Muscle layer of duodenum (tissue), 2 donors: ENCODE data around the gene ELAPOR2.
A peak's percentile ranks its signal among the peaks of the same experiment; 100 is the strongest.
"Not testable (repeated sequence)": the region's sequence is repeated elsewhere in the genome, so short reads cannot be mapped to it uniquely, and the experiment has no call there.

Source experiments
- H3K27ac ChIP-seq: one replicate; pipeline ENCODE4 v1.7.0; 2013; ENCODE audit warnings: mild to moderate bottlenecking, low read length
- H3K27me3 ChIP-seq: one replicate; pipeline ENCODE4 v1.7.0; 2013; ENCODE audit warnings: low read depth, mild to moderate bottlenecking, control low read depth, low read length
- H3K36me3 ChIP-seq, 2 donors: one replicate each; pipeline ENCODE4 v1.7.0; 2013; ENCODE audit warnings: low read length in 2 of 2, control low read depth in 1 of 2, mild to moderate bottlenecking in 1 of 2; ENCODE audit not compliant: insufficient read depth in 2 of 2, control insufficient read depth in 1 of 2
- H3K4me1 ChIP-seq, 2 donors: one replicate each; pipeline ENCODE4 v1.7.0; 2013; ENCODE audit warnings: low read length in 2 of 2, mild to moderate bottlenecking in 2 of 2, control low read depth in 1 of 2, moderate library complexity in 1 of 2; ENCODE audit not compliant: insufficient read depth in 2 of 2, control insufficient read depth in 1 of 2
- H3K4me3 ChIP-seq, 2 donors: one replicate each; pipeline ENCODE4 v1.7.0; 2013; ENCODE audit warnings: low read length in 2 of 2, low read depth in 1 of 2, mild to moderate bottlenecking in 1 of 2
- H3K9me3 ChIP-seq, 2 donors: one replicate each; pipeline ENCODE4 v1.7.0; 2013; ENCODE audit warnings: low read length in 2 of 2, control low read depth in 1 of 2, mild to moderate bottlenecking in 1 of 2; ENCODE audit not compliant: control insufficient read depth in 1 of 2
- donor health status: healthy.

The ELAPOR2 gene

GRCh38 chr7:87041586-87041985 lies 17.9 kb downstream of the ELAPOR2 start:
- H3K36me3 ChIP-seq, H3K4me1 ChIP-seq, H3K9me3 ChIP-seq, H3K27ac ChIP-seq, H3K4me3 ChIP-seq, H3K27me3 ChIP-seq: not testable (repeated sequence)

DNA sequence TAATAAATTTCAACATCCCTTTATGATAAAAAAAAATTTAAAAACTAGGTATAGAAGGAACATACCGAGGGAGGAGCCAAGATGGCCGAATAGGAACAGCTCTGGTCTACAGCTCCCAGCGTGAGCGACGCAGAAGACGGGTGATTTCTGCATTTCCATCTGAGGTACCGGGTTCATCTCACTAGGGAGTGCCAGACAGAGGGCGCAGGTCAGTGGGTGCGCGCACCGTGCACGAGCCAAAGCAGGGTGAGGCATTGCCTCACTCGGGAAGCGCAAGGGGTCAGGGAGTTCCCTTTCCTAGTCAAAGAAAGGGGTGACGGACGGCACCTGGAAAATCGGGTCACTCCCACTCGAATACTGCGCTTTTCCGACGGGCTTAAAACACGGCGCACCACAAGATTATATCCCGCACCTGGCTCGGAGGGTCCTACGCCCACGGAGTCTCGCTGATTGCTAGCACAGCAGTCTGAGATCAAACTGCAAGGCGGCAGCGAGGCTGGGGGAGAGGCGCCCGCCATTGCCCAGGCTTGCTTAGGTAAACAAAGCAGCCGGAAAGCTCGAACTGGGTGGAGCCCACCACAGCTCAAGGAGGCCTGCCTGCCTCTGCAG lies 19.7 kb downstream of the ELAPOR2 start:
- H3K9me3 ChIP-seq, H3K36me3 ChIP-seq, H3K4me1 ChIP-seq, H3K27ac ChIP-seq, H3K27me3 ChIP-seq: not testable (repeated sequence)
- H3K4me3 ChIP-seq, result peak overlapping the region in 1 of 2 donors; percentile 26

GRCh38 chr7:87038993-87039690 lies 20.3 kb downstream of the ELAPOR2 start:
- no peak overlapping the region for H3K27ac ChIP-seq
- H3K4me1 ChIP-seq, result no peaks in the 10 kb centered on the region
- H3K27me3 ChIP-seq, result no peaks in the 10 kb centered on the region
- H3K9me3 ChIP-seq, result no peaks in the 10 kb centered on the region
- H3K4me3 ChIP-seq, result peak overlapping the region; percentile 26 to 36
- no peaks in the 10 kb centered on the region for H3K36me3 ChIP-seq

GRCh38 chr7:87036985-87037384 lies 22.5 kb downstream of the ELAPOR2 start:
- Histone ChIP-seq H3K9me3 (no peaks in the 10 kb centered on the region), H3K27ac (no peak overlapping the region), H3K4me1 (no peaks in the 10 kb centered on the region), H3K4me3 (no peak overlapping the region), H3K27me3 (no peaks in the 10 kb centered on the region), H3K36me3 (no peaks in the 10 kb centered on the region)

GRCh38 chr7:87032604-87033339 lies 26.7 kb downstream of the ELAPOR2 start:
- no peaks in the 10 kb centered on the region for H3K9me3 ChIP-seq
- H3K36me3 ChIP-seq, result no peaks in the 10 kb centered on the region
- H3K27me3 ChIP-seq, result no peaks in the 10 kb centered on the region
- H3K27ac ChIP-seq, result no peak overlapping the region
- no peak overlapping the region for H3K4me3 ChIP-seq
- no peaks in the 10 kb centered on the region for H3K4me1 ChIP-seq

DNA sequence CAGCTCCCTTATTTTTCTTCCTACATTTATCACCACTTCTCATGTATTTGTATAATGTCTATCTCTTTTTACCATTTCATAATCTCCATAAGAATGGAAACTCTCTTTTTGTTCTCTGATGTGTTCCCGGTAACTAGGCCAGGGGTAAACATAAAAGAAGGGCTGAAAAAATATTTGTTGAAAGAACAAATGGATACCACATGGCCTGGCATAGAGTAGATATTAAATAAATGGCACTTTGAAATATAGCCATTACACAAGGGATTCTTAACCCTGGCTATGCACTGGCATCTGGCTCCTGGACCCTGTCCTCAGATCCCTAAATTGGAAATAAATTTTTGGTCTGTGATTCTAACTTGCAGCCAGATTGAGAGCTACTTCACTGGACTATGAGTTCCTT lies 30.4 kb downstream of the ELAPOR2 start:
- H3K27ac ChIP-seq, result no peak overlapping the region
- H3K27me3 ChIP-seq, result no peaks in the 10 kb centered on the region
- no peaks in the 10 kb centered on the region for H3K4me1 ChIP-seq
- H3K9me3 ChIP-seq, result no peaks in the 10 kb centered on the region
- no peak overlapping the region for H3K4me3 ChIP-seq
- H3K36me3 ChIP-seq, result no peaks in the 10 kb centered on the region

- no peaks in the 10 kb centered on the region for H3K36me3 ChIP-seq
- no peak overlapping the region for H3K27ac ChIP-seq
- no peaks in the 10 kb centered on the region for H3K9me3 ChIP-seq
- no peaks in the 10 kb centered on the region for H3K4me1 ChIP-seq
- H3K27me3 ChIP-seq, result no peaks in the 10 kb centered on the region
- H3K4me3 ChIP-seq, result no peak overlapping the region
Observed at GRCh38 chr7:87028636-87029035, 30.8 kb downstream of the ELAPOR2 start.

DNA sequence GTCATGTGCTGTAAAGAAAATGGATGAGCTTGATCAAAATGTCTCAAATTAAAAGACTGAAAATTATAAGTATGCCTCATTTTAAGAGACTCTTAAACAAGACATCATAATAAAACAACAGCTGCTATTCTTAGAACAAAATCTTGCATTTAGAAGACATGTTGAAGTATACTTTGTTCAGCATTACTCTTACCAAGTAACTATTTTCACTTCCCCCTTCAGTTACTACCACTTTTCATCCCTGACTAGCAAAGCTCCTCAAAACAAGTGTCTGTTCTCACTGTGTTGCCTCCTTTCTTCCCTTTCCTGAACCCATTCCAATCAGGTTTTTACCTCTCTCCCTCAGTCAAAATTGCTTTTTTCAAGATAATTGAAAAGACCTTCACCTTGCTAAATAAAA lies 31.6 kb downstream of the ELAPOR2 start:
- Histone ChIP-seq H3K36me3 (no peaks in the 10 kb centered on the region), H3K27ac (no peak overlapping the region), H3K4me1 (no peaks in the 10 kb centered on the region), H3K27me3 (no peaks in the 10 kb centered on the region), H3K9me3 (no peaks in the 10 kb centered on the region), H3K4me3 (no peak overlapping the region)

- Histone ChIP-seq H3K27me3 (no peaks in the 10 kb centered on the region), H3K36me3 (no peaks in the 10 kb centered on the region), H3K4me1 (no peaks in the 10 kb centered on the region), H3K27ac (no peak overlapping the region), H3K4me3 (no peak overlapping the region), H3K9me3 (no peaks in the 10 kb centered on the region)
Observed at GRCh38 chr7:87021285-87021684, 38.2 kb downstream of the ELAPOR2 start.

GRCh38 chr7:87016606-87017005 lies 42.8 kb downstream of the ELAPOR2 start:
- Histone ChIP-seq H3K36me3 (no peaks in the 10 kb centered on the region), H3K4me1 (no peaks in the 10 kb centered on the region), H3K4me3 (no peak overlapping the region), H3K27ac (no peak overlapping the region), H3K27me3 (no peaks in the 10 kb centered on the region), H3K9me3 (no peaks in the 10 kb centered on the region)

DNA sequence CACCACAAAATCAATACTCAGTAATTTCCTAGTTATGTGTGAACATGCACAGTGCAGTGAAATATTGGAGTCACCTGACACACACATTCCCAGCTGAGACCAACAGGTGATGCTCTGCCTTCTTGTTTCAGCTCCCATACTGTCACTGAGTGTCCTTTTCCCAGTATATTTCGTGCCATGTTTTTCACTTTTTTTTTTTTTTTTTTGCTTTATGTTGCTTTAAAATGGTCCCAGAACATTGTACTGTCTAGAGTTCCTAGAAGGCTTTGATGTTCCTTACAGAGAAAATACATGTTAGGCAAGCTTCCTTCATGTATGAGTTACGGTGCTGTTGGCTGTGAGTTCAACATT lies 45.6 kb downstream of the ELAPOR2 start:
- H3K4me1 ChIP-seq, result no peaks in the 10 kb centered on the region
- H3K4me3 ChIP-seq, result no peak overlapping the region
- no peak overlapping the region for H3K27ac ChIP-seq
- no peaks in the 10 kb centered on the region for H3K36me3 ChIP-seq
- no peaks in the 10 kb centered on the region for H3K9me3 ChIP-seq
- no peaks in the 10 kb centered on the region for H3K27me3 ChIP-seq
